Measurements from ENCODE around the gene POLR3A. TPM values are rescaled to one million over a fixed set of nuclear protein-coding genes. Genes with fewer than 3 reads are reported as not detected.
"Not testable (repeated sequence)": the region's sequence is repeated elsewhere in the genome, so short reads cannot be mapped to it uniquely, and the experiment has no call there.

The POLR3A gene
- total RNA-seq, 1 donor: 18.6 TPM

DNA sequence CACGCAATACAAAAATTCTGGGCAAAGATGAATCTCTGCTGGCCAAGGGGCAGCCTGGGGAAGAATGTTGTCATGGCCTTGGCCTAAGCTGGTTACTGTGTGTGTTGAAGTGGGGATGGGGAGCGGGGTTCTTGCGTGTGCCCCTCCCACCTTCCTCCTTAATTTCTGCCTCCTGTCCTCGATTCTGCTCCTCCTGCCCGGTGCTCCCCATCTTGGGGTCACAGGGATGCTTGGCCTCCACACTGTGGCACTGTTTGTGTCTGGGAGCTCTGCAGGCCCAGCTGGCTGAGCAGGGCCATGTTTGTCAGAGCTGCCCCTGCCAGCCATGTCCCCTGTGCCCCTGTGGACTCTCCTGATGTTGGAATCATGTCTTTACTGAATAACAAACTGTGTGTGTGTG, 41.4 kb upstream of the POLR3A start:
- no peak overlapping the region for H3K4me3 ChIP-seq (ENCODE audit: low read depth, low read length)
- no peak for DNase-seq (ENCODE audit: low read depth)
- TF ChIP-seq, protein P1, sequence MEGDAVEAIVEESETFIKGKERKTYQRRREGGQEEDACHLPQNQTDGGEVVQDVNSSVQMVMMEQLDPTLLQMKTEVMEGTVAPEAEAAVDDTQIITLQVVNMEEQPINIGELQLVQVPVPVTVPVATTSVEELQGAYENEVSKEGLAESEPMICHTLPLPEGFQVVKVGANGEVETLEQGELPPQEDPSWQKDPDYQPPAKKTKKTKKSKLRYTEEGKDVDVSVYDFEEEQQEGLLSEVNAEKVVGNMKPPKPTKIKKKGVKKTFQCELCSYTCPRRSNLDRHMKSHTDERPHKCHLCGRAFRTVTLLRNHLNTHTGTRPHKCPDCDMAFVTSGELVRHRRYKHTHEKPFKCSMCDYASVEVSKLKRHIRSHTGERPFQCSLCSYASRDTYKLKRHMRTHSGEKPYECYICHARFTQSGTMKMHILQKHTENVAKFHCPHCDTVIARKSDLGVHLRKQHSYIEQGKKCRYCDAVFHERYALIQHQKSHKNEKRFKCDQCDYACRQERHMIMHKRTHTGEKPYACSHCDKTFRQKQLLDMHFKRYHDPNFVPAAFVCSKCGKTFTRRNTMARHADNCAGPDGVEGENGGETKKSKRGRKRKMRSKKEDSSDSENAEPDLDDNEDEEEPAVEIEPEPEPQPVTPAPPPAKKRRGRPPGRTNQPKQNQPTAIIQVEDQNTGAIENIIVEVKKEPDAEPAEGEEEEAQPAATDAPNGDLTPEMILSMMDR (IDR thresholded peaks at IDR 0.05; ENCODE audit: insufficient read depth, low read depth, low read length): no peak

DNA sequence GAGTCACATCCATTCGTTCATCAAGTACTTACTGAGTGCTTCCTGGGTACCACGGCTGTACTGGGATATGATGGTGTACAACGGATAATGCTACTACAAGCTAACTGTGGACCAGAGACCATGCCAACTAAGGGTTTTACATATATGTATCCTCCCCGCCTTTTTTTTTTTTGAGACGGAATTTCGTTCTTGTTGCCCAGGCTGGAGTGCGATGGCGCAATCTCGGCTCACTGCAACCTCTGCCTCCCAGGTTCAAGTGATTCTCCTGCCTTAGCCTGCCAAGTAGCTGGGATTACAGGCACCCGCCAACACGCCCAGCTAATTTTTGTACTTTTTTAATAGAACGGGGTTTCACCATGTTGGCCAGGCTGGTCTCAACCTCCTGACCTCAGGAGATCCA, 40.7 kb upstream of the POLR3A start:
- H3K4me3 ChIP-seq (ENCODE audit: low read depth, low read length); DNase-seq (ENCODE audit: low read depth): not testable (repeated sequence)

DNA sequence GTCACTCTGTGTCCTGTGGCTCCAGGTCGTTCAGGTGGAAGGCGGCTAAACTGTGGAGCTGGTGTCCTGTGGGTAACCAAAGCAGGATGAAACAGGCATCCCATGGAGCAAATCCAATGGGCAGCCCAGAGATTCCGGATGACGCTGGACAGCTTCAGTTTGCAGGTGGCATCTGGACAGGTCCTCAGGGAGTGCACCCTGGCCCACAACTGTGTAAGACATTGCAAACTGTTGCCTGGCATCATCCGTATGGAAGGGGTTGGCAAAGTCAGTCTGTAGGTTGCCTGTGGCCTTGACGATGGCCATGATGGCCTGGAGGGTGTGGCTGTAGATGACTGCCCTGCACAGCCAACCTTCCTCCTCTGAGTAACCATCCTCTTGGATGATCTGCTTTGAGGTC, 39.8 kb upstream of the POLR3A start:
- TF ChIP-seq, protein P1 (IDR thresholded peaks at IDR 0.05; ENCODE audit: insufficient read depth, low read depth, low read length): no peak
- no peak overlapping the region for H3K4me3 ChIP-seq (ENCODE audit: low read depth, low read length)
- DNase-seq (ENCODE audit: low read depth): no peak

DNA sequence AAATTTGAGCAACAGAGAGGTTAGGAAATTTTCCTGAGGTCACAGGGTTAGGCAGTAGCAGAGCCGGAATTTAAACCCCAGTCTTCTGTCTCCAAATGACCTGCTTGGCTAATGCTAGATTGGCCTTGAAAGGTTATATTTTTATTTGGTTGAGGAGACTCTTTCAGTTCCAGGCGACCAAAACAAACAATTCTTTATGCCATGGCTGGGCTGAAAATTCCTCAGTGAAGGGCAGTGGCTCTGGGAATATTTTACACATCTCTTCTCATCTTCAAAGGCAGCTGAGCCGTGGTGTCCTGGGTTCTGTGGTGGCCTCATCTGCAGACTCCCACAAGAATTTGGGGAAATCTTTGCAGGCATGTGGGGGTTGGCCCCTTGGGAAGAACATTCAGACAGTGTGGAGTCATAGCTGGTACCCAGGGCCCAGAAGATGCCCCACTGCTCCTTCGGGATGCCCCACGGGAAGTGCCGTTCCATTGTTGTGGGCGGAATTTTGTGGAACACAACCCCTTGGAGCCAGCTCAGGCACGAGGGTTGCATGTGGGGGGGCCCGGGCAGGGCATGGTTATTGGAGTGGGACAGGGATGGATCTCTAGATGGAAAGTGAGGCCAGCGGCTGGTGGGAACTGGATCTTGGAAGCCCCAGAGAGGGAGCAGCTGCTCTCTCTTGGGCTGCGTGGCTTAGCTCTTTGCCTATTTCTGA, 37.6 kb upstream of the POLR3A start:
- DNase-seq (ENCODE audit: low read depth): no peak
- H3K4me3 ChIP-seq (ENCODE audit: low read depth, low read length): no peak overlapping the region
- TF ChIP-seq, protein P1 (IDR thresholded peaks at IDR 0.05; ENCODE audit: insufficient read depth, low read depth, low read length): no peak

DNA sequence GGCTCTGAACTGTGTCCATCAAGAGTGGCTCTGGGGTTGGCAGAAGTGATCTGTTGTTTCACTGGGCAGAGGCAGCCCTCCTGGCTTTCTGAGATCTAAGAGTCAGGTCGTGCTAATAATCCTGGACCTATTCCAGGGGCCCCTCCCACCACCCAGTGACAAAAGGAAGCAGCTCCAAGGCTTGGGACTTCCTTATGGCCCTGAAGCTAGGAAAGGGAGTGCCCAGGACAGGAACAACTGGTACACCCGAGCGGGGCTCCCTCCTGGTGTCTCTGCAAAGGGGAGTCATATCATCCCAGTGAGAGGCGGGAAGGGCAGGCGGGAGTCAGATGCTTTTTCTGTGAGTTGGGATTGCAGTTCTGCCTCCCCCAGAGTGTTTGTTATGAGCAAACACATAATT, 36.7 kb upstream of the POLR3A start:
- TF ChIP-seq, protein P1 (IDR thresholded peaks at IDR 0.05; ENCODE audit: insufficient read depth, low read depth, low read length): no peak
- no peak overlapping the region for H3K4me3 ChIP-seq (ENCODE audit: low read depth, low read length)
- no peak for DNase-seq (ENCODE audit: low read depth)

- TF ChIP-seq, protein P1 (IDR thresholded peaks at IDR 0.05; ENCODE audit: insufficient read depth, low read depth, low read length): no peak
- DNase-seq (ENCODE audit: low read depth): no peak
- H3K4me3 ChIP-seq (ENCODE audit: low read depth, low read length): no peak overlapping the region
These were observed 36.3 kb upstream of the POLR3A start for GRCh38 chr10:78065611-78066010.

DNA sequence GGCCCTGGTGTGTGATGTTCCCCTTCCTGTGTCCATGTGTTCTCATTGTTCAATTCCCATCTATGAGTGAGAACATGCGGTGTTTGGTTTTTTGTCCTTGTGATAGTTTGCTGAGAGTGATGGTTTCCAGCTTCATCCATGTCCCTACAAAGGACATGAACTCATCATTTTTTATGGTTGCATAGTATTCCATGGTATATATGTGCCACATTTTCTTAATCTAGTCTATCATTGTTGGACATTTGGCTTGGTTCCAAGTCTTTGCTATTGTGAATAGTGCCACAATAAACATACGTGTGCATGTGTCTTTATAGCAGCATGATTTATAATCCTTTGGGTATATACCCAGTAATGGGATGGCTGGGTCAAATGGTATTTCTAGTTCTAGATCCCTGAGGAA, 35.6 kb upstream of the POLR3A start:
- not testable (repeated sequence) for H3K4me3 ChIP-seq (ENCODE audit: low read depth, low read length); DNase-seq (ENCODE audit: low read depth)

- DNase-seq (ENCODE audit: low read depth): no peak
- TF ChIP-seq, protein P1 (IDR thresholded peaks at IDR 0.05; ENCODE audit: insufficient read depth, low read depth, low read length): no peak
These were observed 33.9 kb upstream of the POLR3A start for GRCh38 chr10:78063236-78063635.

More at GRCh38 chr10:78063236-78063635, 33.9 kb upstream of the POLR3A start:
- no peak overlapping the region for H3K4me3 ChIP-seq (ENCODE audit: low read depth, low read length)
